GM12865 (cell line): ENCODE data around the gene CADM1.

ENCODE experiments used
- DNase-seq: peaks from one replicate; pipeline ENCODE4 v3.0.0; 2010; ENCODE audit warnings: low read depth
- H3K4me3 ChIP-seq: 2 replicates; pipeline ENCODE4 v1.5.1; 2011; ENCODE audit warnings: mild to moderate bottlenecking, low read depth, low read length, control low read depth
- CTCF ChIP-seq: IDR thresholded peaks from 2 replicates; pipeline ENCODE4 v1.5.1; 2011; ENCODE audit warnings: low read length, control low read depth, low read depth, inconsistent platforms; ENCODE audit not compliant: insufficient read depth; ENCODE audit errors: missing control alignments

The CADM1 gene

DNA sequence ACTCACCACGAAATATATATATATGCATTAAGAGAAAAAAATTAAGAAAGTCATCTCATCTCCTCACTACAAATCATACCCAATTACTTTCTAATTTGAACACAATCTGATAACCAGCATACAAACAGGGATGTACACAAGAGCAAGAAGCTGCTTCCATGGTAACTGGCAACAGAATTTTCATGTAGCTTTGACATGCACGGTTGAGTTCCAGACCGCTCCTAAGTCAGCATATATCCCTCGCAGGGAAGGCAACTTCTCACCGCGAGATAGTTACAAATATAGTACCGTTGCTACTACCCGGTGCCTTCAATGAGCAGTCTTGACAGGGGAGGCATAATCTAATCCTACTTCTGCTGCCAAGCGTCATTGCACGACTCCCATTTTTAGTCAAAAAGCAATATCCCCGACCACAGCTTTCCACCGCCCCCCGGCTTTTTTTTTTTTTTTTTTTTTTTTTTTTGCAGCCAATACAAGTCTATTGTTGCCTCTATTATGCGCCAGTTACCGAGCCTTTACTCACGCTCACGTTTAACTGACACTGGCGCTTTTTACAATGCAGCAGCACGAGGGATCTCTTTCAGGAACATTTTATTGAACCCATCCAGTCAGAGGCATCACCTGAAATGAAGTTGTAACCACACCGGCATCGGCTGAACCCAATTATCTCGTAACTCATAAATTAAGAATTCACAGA is 2.2 kb downstream of the CADM1 start:
- H3K4me3 ChIP-seq = peak overlapping the region; percentile 7
- DNase-seq = peak; percentile 63
- TF ChIP-seq CTCF = no peak

GRCh38 chr11:115501502-115501892 is 2.7 kb downstream of the CADM1 start:
- DNase-seq = no peak
- H3K4me3 ChIP-seq = no peak overlapping the region
- TF ChIP-seq CTCF = no peak

GRCh38 chr11:115500547-115501501 is 3.4 kb downstream of the CADM1 start:
- no peak for TF ChIP-seq CTCF
- no peak overlapping the region for H3K4me3 ChIP-seq
- DNase-seq = no peak

GRCh38 chr11:115499891-115500290 is 4.3 kb downstream of the CADM1 start:
- no peak for TF ChIP-seq CTCF
- no peak for DNase-seq
- H3K4me3 ChIP-seq = no peak overlapping the region

DNA sequence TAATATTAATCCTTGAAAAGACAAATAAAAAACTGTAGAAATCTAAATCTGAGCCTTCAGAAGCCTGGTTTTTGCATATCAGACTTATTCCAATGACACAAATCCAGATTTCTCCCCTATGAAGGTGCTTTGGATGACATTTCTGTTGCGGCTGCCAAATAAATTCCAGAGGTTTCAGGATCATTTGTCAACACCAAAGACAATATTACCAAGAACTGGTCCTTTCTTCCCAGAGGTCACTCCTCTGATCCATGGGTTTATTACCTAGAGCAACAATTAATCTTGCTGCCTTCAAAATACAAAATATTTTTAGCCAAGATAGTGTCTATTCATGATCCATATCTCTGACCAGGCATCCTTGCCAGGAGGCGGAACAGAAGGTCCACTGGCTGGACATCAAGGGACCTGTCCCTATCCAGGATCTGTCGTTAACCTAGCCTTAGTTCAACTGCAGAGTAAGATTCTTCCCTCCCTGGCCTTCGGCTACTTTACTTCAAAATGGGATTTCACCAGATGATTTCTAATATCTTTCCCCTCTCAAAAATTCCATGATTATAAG is 4.9 kb downstream of the CADM1 start:
- DNase-seq = no peak
- no peak for TF ChIP-seq CTCF
- no peak overlapping the region for H3K4me3 ChIP-seq

DNA sequence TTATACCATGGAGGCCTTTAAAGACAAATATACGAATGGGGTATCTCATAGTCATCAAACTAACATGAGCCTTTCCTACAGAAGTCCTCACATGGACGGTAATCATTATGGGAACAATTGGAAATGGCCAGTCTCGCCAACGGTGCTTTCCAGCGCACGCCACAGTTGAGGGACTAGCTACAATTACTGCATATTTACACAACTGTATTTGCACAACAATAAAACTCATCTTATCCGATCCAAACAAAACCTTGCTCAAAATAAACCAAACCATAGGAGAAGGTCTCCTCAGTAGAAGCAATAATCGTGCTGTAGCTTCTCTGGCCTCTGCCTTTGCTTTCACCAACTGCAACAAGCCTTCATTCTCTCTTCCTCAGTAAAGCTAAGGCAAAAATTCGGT is 5.9 kb downstream of the CADM1 start:
- DNase-seq = no peak
- TF ChIP-seq CTCF = no peak
- H3K4me3 ChIP-seq = no peak overlapping the region
